C4-2B (cell line): ENCODE measurements around the gene SCAF1.

Experiments
- ZFX ChIP-seq: fragments of 450-650 bp; IDR thresholded peaks from 2 replicates; pipeline ENCODE4 v1.6.1; 2017
- TF ChIP-seq, protein P1 (sequence below): fragments of 450-650 bp; conservative IDR thresholded peaks from 2 replicates; pipeline ENCODE4 v1.5.1; 2017; ENCODE audit warnings: mild to moderate bottlenecking

DNA sequence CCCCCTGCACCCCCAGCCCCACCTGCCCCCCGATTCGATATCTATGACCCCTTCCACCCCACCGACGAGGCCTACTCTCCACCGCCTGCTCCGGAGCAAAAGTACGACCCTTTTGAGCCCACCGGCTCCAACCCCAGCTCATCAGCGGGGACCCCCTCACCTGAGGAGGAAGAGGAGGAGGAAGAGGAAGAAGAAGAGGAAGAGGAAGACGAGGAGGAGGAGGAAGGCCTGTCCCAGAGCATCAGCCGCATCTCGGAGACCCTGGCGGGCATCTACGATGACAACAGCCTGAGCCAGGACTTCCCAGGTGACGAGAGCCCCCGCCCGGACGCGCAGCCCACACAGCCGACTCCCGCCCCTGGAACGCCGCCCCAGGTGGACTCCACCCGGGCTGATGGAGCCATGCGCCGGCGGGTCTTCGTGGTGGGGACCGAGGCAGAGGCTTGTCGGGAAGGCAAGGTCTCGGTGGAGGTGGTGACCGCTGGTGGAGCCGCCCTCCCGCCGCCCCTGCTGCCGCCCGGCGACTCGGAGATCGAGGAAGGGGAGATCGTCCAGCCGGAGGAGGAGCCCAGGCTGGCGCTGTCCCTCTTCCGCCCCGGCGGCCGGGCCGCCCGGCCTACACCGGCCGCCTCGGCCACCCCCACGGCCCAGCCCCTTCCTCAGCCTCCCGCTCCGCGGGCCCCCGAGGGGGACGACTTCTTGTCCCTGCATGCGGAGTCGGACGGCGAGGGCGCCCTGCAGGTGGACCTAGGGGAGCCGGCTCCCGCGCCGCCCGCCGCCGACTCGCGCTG, 9.2 kb downstream of the SCAF1 start:
- TF ChIP-seq, protein P1, sequence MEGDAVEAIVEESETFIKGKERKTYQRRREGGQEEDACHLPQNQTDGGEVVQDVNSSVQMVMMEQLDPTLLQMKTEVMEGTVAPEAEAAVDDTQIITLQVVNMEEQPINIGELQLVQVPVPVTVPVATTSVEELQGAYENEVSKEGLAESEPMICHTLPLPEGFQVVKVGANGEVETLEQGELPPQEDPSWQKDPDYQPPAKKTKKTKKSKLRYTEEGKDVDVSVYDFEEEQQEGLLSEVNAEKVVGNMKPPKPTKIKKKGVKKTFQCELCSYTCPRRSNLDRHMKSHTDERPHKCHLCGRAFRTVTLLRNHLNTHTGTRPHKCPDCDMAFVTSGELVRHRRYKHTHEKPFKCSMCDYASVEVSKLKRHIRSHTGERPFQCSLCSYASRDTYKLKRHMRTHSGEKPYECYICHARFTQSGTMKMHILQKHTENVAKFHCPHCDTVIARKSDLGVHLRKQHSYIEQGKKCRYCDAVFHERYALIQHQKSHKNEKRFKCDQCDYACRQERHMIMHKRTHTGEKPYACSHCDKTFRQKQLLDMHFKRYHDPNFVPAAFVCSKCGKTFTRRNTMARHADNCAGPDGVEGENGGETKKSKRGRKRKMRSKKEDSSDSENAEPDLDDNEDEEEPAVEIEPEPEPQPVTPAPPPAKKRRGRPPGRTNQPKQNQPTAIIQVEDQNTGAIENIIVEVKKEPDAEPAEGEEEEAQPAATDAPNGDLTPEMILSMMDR, result no peak
- no peak for TF ChIP-seq ZFX
